ENCODE results near the gene CAPS2. TPM values are rescaled to one million over a fixed set of nuclear protein-coding genes. Genes with fewer than 3 reads are reported as not detected.

The CAPS2 gene
- total and polyA plus RNA-seq, 4 experiments from 2014 or later: 1.5 to 6.2 (median 4.1) TPM

GRCh38 chr12:75308279-75308678 is 21.8 kb downstream of the CAPS2 start:
- no peaks in the 10 kb centered on the region for H3K36me3 ChIP-seq (ENCODE audit: insufficient read depth, low read length)
- no peaks in the 10 kb centered on the region for H3K9me3 ChIP-seq (ENCODE audit: control insufficient read depth in 1 of 2, low read length in 2 of 2)
- Mint-ChIP-seq H3K27ac (peak overlapping the region in 1 of 7 donors; percentile 73), H3K27me3 (no peaks in the 10 kb centered on the region), H3K36me3 (no peaks in the 10 kb centered on the region), H3K4me1 (peaks cover 0 to 4% (median 1%) of the 10 kb centered on the region in 4 donors), H3K4me3 (no peak overlapping the region), H3K9me3 (no peaks in the 10 kb centered on the region)
- no peak for DNase-seq
- no peak overlapping the region for H3K4me3 ChIP-seq (ENCODE audit: low read length in 2 of 2)
- intact Hi-C loops (cut with micrococcal nuclease): no loop called here
- H3K4me1 ChIP-seq (ENCODE audit: insufficient read depth, low read length): no peaks in the 10 kb centered on the region
- CTCF ChIA-PET (ENCODE audit: partially characterized antibody): no interaction called here
- H3K27me3 ChIP-seq (ENCODE audit: insufficient read depth, low read length): no peaks in the 10 kb centered on the region
- POLR2A ChIA-PET (ENCODE audit: partially characterized antibody): no interaction called here
- H3K27ac ChIP-seq (ENCODE audit: low read depth, low read length): no peak overlapping the region

- no peaks in the 10 kb centered on the region for H3K9me3 ChIP-seq (ENCODE audit: control insufficient read depth in 1 of 2, low read length in 2 of 2)
- H3K27ac Mint-ChIP-seq: no peak overlapping the region
- H3K36me3 Mint-ChIP-seq: no peaks in the 10 kb centered on the region
- H3K4me3 ChIP-seq (ENCODE audit: low read length in 2 of 2): no peak overlapping the region
- H3K4me1 ChIP-seq (ENCODE audit: insufficient read depth, low read length): no peaks in the 10 kb centered on the region
- H3K27ac ChIP-seq (ENCODE audit: low read depth, low read length): no peak overlapping the region
- no peaks in the 10 kb centered on the region for H3K36me3 ChIP-seq (ENCODE audit: insufficient read depth, low read length)
- no peaks in the 10 kb centered on the region for H3K4me1 Mint-ChIP-seq
- H3K4me3 Mint-ChIP-seq: no peak overlapping the region
- H3K27me3 ChIP-seq (ENCODE audit: insufficient read depth, low read length): no peaks in the 10 kb centered on the region
- no peaks in the 10 kb centered on the region for H3K9me3 Mint-ChIP-seq
- DNase-seq: no peak
- ChIA-PET CTCF (ENCODE audit: partially characterized antibody) (no interaction called here), POLR2A (ENCODE audit: partially characterized antibody) (no interaction called here)
- no peaks in the 10 kb centered on the region for H3K27me3 Mint-ChIP-seq
- intact Hi-C loops (cut with micrococcal nuclease): no loop called here
These were observed 24.5 kb downstream of the CAPS2 start for GRCh38 chr12:75305412-75306332.

- no peak overlapping the region for H3K27ac Mint-ChIP-seq
- intact Hi-C loops (cut with micrococcal nuclease): no loop called here
- no peak for DNase-seq
- ChIA-PET POLR2A (ENCODE audit: partially characterized antibody) (no interaction called here), CTCF (ENCODE audit: partially characterized antibody) (no interaction called here)
- Histone ChIP-seq H3K36me3 (ENCODE audit: insufficient read depth, low read length) (no peaks in the 10 kb centered on the region), H3K27ac (ENCODE audit: low read depth, low read length) (no peak overlapping the region), H3K9me3 (ENCODE audit: control insufficient read depth in 1 of 2, low read length in 2 of 2) (no peaks in the 10 kb centered on the region), H3K4me3 (ENCODE audit: low read length in 2 of 2) (no peak overlapping the region), H3K4me1 (ENCODE audit: insufficient read depth, low read length) (no peaks in the 10 kb centered on the region), H3K27me3 (ENCODE audit: insufficient read depth, low read length) (no peaks in the 10 kb centered on the region)
- H3K36me3 Mint-ChIP-seq: no peaks in the 10 kb centered on the region
- no peaks in the 10 kb centered on the region for H3K9me3 Mint-ChIP-seq
- H3K4me3 Mint-ChIP-seq: no peak overlapping the region
- no peaks in the 10 kb centered on the region for H3K4me1 Mint-ChIP-seq
- no peaks in the 10 kb centered on the region for H3K27me3 Mint-ChIP-seq
These were observed 27.3 kb downstream of the CAPS2 start for GRCh38 chr12:75302781-75303180.

- H3K4me1 ChIP-seq (ENCODE audit: insufficient read depth, low read length): no peaks in the 10 kb centered on the region
- ChIA-PET POLR2A (ENCODE audit: partially characterized antibody) (no interaction called here), CTCF (ENCODE audit: partially characterized antibody) (no interaction called here)
- no peak for DNase-seq
- Mint-ChIP-seq H3K27ac (no peak overlapping the region), H3K27me3 (no peaks in the 10 kb centered on the region), H3K4me1 (no peaks in the 10 kb centered on the region), H3K36me3 (no peaks in the 10 kb centered on the region), H3K4me3 (no peak overlapping the region), H3K9me3 (no peaks in the 10 kb centered on the region)
- no peak overlapping the region for H3K4me3 ChIP-seq (ENCODE audit: low read length in 2 of 2)
- H3K27ac ChIP-seq (ENCODE audit: low read depth, low read length): no peak overlapping the region
- H3K27me3 ChIP-seq (ENCODE audit: insufficient read depth, low read length): no peaks in the 10 kb centered on the region
- no peaks in the 10 kb centered on the region for H3K36me3 ChIP-seq (ENCODE audit: insufficient read depth, low read length)
- H3K9me3 ChIP-seq (ENCODE audit: control insufficient read depth in 1 of 2, low read length in 2 of 2): no peaks in the 10 kb centered on the region
- intact Hi-C loops (cut with micrococcal nuclease): no loop called here
These were observed 27.9 kb downstream of the CAPS2 start for GRCh38 chr12:75302225-75302624.

GRCh38 chr12:75294797-75295196 is 35.3 kb downstream of the CAPS2 start:
- Mint-ChIP-seq H3K4me3 (no peak overlapping the region), H3K36me3 (no peaks in the 10 kb centered on the region), H3K4me1 (peaks cover 0 to 2% (median 0%) of the 10 kb centered on the region in 4 donors), H3K27ac (no peak overlapping the region), H3K9me3 (no peaks in the 10 kb centered on the region), H3K27me3 (peaks cover 0 to 2% of the 10 kb centered on the region in 2 donors)
- H3K9me3 ChIP-seq (ENCODE audit: control insufficient read depth in 1 of 2, low read length in 2 of 2): no peaks in the 10 kb centered on the region
- no peak overlapping the region for H3K27ac ChIP-seq (ENCODE audit: low read depth, low read length)
- no peaks in the 10 kb centered on the region for H3K4me1 ChIP-seq (ENCODE audit: insufficient read depth, low read length)
- H3K4me3 ChIP-seq (ENCODE audit: low read length in 2 of 2): no peak overlapping the region
- POLR2A ChIA-PET (ENCODE audit: partially characterized antibody): no interaction called here
- no peak for DNase-seq
- no peaks in the 10 kb centered on the region for H3K36me3 ChIP-seq (ENCODE audit: insufficient read depth, low read length)
- CTCF ChIA-PET (ENCODE audit: partially characterized antibody): no interaction called here
- intact Hi-C loops (cut with micrococcal nuclease): no loop called here
- H3K27me3 ChIP-seq (ENCODE audit: insufficient read depth, low read length): no peaks in the 10 kb centered on the region

GRCh38 chr12:75294336-75294735 is 35.8 kb downstream of the CAPS2 start:
- H3K4me3 Mint-ChIP-seq: no peak overlapping the region
- no peak overlapping the region for H3K27ac Mint-ChIP-seq
- no peaks in the 10 kb centered on the region for H3K27me3 ChIP-seq (ENCODE audit: insufficient read depth, low read length)
- H3K4me3 ChIP-seq (ENCODE audit: low read length in 2 of 2): no peak overlapping the region
- no peaks in the 10 kb centered on the region for H3K9me3 ChIP-seq (ENCODE audit: control insufficient read depth in 1 of 2, low read length in 2 of 2)
- peaks cover 0 to 5% (median 0%) of the 10 kb centered on the region in 4 donors for H3K4me1 Mint-ChIP-seq
- no peak overlapping the region for H3K27ac ChIP-seq (ENCODE audit: low read depth, low read length)
- H3K36me3 ChIP-seq (ENCODE audit: insufficient read depth, low read length): no peaks in the 10 kb centered on the region
- intact Hi-C loops (cut with micrococcal nuclease): no loop called here
- no peaks in the 10 kb centered on the region for H3K4me1 ChIP-seq (ENCODE audit: insufficient read depth, low read length)
- DNase-seq: no peak
- H3K27me3 Mint-ChIP-seq: peaks cover 0 to 2% of the 10 kb centered on the region in 2 donors
- no peaks in the 10 kb centered on the region for H3K9me3 Mint-ChIP-seq
- ChIA-PET CTCF (ENCODE audit: partially characterized antibody) (no interaction called here), POLR2A (ENCODE audit: partially characterized antibody) (no interaction called here)
- H3K36me3 Mint-ChIP-seq: no peaks in the 10 kb centered on the region

GRCh38 chr12:75291014-75291413 is 39.1 kb downstream of the CAPS2 start:
- no peak overlapping the region for H3K27ac Mint-ChIP-seq
- no peak overlapping the region for H3K27ac ChIP-seq (ENCODE audit: low read depth, low read length)
- no peak overlapping the region for H3K4me3 Mint-ChIP-seq
- H3K9me3 ChIP-seq (ENCODE audit: control insufficient read depth in 1 of 2, low read length in 2 of 2): no peaks in the 10 kb centered on the region
- intact Hi-C loops (cut with micrococcal nuclease): no loop called here
- DNase-seq: no peak
- ChIA-PET POLR2A (ENCODE audit: partially characterized antibody) (no interaction called here), CTCF (ENCODE audit: partially characterized antibody) (interaction anchor here (0.9 kb wide), 1 partner anchor 10 kb away, joined by 4 read pairs; no protein-coding TSS in a partner anchor)
- peaks cover 0 to 2% of the 10 kb centered on the region in 2 donors for H3K27me3 Mint-ChIP-seq
- no peaks in the 10 kb centered on the region for H3K36me3 Mint-ChIP-seq
- peaks cover 0 to 5% (median under 1%) of the 10 kb centered on the region in 4 donors for H3K4me1 Mint-ChIP-seq
- H3K36me3 ChIP-seq (ENCODE audit: insufficient read depth, low read length): no peaks in the 10 kb centered on the region
- no peak overlapping the region for H3K4me3 ChIP-seq (ENCODE audit: low read length in 2 of 2)
- H3K9me3 Mint-ChIP-seq: peaks cover 0 to 2% (median 0%) of the 10 kb centered on the region in 8 donors
- H3K4me1 ChIP-seq (ENCODE audit: insufficient read depth, low read length): no peaks in the 10 kb centered on the region
- no peaks in the 10 kb centered on the region for H3K27me3 ChIP-seq (ENCODE audit: insufficient read depth, low read length)

Data from CD4-positive, alpha-beta memory T cell (primary cell).